ENCODE measurements around the gene TTLL6.
"Not testable (repeated sequence)": the region's sequence is repeated elsewhere in the genome, so short reads cannot be mapped to it uniquely, and the experiment has no call there.

The TTLL6 gene

DNA sequence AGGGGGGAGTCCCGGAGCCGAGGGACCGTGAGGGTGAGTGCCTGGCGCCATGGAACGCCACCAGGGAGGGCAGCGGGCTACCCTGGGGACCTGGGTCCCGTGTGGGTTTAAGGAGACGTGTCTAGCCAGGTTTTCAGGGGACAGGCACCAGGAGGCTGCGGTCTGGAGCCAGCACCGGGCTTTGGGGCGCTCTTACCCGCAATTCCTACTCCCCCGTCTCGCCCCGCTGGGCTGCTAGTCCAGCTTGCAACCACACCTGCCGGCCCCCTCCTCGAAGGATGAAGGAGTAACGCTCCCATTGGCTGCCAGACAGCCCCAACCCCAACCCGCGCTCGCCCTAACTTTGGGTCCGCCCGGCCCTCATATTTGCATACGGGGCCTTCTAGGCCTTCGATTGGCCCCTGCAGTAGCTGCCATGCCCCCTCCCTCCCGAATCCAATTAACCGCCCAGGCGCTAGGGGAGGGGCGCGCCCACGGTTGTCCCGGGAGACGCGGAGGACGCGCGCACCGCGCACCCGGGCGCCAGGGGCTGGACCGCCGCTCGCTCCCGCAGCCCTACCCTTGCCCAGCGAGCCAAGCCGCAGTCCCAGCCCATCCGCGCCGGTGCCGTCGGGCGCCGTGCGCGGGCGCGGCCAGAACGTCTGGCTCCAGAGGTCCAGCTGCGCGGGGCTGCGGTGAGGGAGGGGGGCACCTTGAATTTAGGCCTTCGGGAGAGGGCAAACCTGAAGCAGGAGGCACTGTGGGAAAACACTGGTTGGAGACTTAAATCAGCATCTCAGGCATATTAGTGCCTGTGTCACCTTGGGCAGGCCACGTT, at the start of gene TTLL6:
Gene TTLL6 (minus strand): TSS at position 456 of the 817 bp plus-strand sequence. CDS start 157 bp downstream, at position 299.
- DNase-seq = peak; percentile 61

DNA sequence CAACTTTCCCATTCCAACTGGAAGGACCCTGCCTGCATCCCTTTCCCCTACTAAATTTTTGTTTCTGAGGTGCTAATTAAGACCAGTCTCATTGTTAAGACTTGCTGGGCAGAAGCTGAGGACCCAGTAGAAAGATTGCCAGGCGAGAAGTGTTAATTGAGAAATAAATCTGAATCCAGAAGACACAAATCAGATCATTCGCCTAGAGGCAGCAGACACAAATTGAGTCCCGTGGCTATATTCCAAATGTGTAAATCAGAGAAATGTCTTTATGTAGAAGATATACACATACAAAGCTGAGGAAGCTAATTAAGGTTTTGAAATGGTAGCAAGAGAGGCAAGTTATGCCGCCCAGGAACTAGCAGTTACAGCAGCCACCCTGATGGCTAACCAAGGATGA, 43.4 kb upstream of the TTLL6 start:
- DNase-seq = no peak

DNA sequence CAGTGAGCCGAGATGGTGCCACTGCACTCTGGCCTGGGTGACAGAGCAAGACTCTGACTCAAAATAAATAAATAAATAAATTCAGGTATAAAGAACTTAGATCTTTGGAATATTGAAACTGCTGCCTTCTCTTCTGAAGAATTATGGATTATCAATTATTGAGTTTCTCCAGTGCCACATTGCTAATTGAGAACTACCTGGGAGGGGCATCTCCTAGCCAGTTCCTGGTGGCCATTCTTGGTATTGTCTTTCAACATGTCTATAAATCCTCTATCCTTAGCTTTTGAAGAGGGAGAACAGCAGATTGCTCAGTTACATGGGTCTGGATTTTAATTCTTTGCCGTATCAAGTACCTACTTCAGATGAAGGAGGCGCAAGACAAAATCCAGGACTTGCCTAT, 43.0 kb upstream of the TTLL6 start:
- no peak for DNase-seq

DNA sequence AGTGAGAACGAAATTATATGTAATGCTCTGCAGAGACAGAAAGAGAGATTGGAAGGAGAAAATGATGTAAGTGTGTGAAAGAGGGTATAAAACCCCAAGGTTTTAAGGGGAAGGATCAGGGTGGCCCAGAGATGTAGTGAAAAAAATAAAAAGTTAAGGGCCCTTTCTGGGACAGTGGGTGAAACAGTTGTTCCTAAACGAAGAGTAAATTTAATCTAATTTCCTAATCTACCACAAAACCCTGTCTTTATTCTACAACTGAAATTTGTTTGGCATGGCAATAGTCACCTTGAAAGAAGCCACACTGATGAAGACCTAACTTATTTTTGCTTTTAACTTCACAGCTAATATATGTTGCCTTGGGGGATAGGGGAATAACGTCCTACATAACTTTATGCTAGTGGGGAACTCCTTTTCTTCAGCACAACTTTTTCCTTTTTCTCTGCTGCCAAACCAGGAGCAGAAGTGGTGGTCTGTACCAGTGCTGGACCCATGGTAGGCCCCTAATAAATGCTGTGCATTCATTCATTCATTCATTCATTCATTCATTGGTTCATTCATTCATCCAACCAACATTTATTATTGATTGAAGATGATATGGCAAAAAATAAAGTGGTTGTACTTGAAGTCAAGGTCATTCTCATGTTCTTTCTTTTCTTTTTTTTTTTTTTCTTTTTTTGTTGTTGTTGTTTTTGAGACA, 39.2 kb upstream of the TTLL6 start:
- no peak for DNase-seq

DNA sequence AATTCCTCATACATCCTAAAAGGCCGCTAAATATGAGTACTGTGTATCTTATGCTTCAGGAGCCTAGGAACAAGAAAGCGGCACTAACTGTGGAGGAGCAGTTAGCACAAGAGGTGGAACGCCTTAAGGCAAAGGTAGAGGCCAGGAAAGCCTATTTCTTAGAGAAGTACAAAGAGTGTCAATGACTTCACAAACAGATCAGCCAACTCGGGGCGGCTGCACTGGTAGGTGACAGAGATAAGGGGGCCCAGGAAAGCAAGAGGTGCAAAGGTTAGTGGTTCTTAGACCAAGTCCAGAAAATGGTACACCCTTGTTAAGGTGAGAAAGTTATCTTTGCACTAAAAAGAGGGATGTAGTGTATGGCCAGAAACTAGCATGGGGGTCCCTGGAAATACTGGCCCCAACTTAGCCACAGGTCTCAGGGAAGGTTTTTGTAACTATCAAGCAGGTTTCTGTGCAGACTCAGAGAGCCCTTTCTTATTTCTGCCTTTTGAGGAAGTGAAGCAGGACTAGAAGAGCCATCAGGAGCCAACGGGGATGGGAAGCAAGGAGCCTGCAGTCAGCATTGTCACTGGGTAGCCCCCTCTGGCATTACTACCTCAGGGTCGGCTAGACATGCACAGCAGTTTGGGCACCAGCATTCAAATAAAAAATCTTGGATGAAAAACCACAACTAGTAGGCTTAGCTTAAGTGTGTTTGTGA, 37.9 kb upstream of the TTLL6 start:
- no peak for DNase-seq

DNA sequence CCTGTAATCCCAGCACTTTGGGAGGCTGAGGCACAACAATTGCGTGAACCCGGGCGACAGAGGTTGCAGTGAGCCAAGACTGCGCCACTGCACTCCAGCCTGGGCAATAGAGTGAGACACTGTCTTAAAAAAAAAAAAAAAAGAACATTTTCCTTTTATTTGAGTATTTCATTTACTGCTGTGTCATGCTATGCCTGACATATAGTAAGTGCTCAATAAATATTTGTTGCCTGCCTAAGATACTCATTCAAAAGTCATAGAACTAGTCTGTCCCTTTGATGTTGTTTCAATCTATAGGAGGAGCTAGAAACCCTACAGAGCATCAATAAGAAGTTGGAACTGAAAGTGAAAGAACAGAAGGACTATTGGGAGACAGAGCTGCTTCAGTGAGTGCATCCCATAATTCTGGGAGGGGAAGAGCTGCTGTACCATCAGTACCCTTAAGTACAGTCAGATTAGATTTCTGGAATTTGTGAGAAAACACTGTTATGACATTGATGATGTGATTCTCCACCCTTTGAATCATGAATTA, 33.8 kb upstream of the TTLL6 start:
- DNase-seq = no peak

DNA sequence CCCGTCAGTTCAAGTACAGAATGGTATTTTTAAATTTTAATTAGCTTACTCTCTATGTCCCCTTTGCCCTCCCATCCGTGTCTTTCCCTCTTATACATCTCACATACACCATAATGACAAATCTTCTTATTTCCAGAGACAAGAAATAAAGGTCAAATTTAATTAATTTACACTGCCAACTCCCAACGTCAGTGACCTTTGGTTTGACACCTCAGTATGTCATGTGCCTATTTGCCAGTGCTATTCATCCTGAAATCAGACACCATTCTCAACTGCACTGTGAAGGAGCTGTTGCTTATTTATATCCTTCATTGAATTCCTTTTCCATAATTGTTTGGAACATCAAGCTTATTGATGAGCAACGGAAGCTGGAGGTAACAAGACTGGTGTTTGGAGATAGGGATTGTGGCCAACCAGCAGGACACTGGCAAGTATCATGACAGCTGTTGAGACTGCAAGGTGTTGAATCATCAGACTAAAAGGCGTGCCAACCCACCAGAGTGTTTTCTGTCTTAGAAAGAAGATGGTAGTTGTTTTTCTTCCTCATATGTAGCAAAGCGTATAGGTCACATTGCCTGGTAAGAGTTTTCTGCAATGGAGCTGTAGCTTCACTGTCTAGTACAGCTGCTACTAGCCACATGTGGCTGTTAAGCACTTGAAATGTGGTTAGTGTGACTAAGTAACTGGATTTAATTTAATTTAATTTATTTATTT, 26.3 kb upstream of the TTLL6 start:
- no peak for DNase-seq

DNA sequence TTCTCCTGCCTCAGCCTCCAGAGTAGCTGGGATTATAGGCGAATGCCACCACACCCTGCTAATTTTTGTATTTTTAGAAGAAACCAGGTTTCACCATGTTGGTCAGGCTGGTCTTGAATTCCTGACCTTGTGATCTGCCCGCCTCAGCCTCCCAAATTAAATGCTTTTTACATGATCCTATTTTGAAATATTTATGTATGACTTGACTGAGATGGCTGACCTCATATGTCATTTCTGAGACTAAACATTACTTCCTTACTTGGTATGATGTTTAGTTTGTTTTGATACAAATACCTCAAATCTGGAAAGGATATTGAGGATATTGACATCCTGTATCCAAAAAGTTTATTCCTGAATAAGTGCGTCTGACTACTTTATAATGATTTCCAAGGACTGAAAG, 25.7 kb upstream of the TTLL6 start:
- DNase-seq = no peak

DNA sequence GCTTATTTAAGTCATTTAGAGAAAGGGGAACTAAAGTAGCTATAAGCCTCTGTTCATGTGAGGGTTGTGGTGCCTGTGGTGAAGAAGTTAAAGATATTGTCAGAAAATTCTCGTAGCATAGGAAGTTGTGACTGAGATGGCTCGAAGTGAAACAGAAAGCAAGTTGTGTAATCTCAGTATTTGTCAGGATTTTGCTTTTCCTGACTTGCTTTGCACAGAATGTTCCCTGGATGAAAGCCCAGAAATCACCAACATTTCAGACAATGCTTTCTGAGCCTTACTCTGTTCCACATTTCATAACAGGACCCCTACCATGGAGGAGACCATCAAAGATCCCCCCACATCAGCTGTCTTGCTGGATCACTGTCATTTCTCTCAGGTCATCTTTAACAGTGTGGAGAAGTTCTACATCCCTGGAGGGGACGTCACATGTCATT, 24.4 kb upstream of the TTLL6 start:
- no peak for DNase-seq

DNA sequence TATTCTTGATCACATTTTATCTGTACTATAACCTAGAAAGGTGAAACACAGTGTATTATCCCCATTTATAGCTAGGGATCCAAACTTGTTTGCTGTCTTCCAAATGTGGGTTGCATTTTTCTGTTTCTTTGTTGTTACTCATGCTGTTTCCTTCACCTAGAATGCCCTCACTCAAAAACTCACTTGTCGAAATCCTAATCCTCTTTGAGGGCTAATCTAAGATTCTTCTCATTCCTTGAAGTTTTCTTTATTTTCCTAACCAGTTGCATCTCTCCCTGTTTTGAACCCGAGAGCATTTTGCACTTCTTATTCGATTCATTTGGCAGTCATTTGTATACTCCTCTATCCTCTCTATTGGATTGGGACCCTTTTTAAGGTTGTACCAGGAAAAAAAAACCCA, 23.4 kb upstream of the TTLL6 start:
- no peak for DNase-seq

DNA sequence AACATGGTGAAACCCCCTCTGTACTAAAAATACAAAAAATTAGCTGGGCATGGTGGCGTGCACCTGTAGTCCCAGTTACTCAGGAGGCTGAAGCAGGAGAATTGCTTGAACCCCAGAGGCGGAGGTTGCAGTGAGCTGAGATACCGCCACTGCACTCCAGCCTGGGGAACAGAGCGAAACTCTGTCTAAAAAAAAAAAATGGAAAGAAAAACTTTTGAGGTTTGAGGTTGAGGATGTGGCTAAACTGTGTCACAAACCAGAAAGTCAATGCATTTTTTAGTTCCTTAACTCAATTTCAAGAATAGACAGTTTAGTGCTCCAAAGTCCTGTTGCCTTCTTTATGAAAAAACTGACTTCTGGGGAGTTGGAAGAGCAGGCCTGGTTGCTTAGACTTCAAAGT, 20.4 kb upstream of the TTLL6 start:
- DNase-seq = not testable (repeated sequence)

DNA sequence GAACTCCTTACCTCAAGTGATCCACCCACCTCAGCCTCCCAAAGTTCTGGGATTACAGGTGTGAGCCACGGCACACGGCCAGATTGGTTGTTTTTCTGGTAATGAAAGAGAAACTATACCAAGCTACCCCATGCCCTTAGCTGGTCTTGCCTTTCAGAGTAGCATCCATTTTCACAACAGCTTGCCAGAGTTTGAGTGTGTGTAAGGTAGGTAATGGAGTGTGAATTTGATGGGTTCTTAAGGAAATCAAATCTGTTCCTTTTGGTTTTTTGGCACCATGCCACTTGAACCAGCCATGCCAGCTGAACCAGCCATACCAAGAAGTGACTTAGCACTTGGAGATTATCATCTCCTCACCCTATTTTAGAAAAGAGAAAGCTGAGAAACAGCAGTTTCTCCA, 18.9 kb upstream of the TTLL6 start:
- no peak for DNase-seq

DNA sequence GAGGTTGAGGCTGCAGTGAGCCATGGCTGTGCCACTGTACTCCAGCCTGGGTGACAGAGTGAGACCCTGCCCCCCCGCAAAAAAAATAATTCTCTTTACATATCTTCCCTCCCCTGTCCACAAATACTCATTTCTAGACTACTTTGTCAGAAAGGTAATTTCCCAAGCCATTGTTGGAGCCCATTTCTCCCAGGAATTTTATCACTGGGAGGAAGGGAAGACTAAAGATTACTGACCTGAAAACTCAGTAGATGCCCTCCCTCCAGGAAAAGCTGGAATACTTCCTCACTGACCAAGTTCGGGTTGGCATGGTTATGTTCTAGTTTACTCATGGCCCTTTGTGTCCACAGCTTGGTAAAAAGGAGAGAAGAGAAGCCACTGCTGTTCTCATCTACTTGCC, 17.9 kb upstream of the TTLL6 start:
- DNase-seq = no peak

DNA sequence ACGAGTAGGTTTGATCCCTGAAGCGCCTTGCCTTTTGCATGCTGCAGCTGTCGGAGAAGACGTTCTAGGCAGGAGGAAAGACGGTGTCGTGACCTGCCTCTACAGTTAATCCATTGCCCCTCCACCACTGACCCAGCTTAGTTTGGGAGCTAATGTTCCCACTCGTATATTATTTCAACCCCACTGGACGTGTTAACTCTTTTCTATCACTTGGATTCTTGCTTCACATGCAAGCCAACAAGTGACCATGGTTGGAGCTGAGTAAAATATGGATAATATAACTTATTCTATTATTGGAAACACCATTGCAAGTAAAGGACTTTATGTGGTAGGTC, 14.5 kb upstream of the TTLL6 start:
- no peak for DNase-seq

DNA sequence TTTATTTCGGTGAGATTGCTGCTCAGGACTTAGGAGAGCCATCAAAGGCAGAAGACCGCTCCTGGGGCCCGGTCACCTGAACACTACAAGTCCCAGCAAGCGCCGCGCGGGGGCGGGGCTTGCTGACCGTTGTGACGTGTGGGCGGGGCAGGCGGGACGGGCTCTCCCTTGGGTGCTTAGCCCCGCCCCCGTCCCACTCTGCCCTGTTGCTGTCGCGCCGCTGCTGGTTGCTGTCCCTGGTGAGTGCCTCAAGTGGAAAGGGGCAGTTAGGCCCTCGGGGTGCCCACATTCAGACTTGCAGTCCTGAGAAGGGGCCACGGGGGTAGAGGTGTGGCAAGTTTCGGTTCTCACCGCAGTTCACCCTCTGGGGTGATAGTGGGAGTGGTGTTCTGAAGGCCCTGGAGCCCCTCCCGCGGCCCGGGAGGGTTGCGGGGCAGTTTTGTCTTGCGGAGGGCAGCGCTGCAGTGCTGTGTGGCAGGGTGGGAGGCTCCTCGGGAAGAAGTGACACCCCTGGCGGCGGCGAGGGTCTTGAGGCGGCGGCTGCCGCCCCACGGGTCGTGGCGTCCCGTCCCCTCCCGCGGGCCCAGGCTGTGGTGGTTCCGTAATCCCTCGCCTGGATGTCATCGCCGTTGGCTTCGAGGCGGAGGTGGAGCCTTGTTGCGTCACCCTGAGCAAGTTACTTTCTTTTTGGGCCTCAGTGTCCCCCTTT, 14.0 kb upstream of the TTLL6 start, which contains the start of gene CALCOCO2:
Gene CALCOCO2 (plus strand): TSS at position 196 of the 709 bp plus-strand sequence. CDS start 10,673 bp downstream, outside the sequence.
- DNase-seq = peak; percentile 59

DNA sequence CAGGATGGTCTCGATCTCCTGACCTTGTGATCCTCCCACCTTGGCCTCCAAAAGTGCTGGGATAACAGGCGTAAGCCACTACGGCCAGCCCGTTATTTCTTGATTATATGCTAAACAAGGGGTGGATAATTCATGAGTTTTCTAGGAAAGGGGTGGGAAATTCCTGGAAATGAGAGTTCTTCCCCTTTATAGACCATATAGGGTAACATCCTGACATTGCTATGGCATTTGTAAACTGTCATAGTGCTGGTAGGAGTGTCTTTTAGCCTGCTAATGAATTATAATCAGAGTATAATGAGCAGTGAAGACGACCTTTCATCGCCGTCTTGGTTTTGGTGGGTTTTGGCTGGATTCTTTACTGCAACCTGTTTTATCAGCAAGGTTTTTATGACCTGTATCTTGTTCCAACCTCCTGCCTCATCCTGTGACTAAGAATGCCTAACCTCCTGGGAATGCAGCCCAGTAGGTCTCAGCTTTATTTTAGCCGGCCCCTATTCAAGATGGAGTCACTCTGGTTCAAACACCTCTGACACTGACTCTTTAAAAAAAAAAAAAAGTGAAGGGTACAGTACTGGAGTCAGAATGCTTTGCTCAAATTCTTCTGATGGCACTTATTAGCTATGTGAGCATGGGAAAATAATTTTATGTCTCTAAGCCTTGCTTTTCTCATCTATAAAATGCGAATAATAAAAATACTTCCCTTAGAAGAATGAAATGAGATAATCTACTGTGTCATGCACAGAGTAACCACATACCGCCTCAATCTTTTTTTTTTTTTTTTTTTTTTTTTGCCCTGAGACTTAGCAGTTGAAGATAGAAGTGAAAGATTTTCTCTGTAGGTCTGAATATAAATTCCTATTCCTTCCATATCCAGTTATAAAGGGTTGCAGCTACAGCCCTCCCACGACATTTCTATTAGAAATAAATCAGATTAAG, 8.7 kb upstream of the TTLL6 start:
- DNase-seq = no peak

DNA sequence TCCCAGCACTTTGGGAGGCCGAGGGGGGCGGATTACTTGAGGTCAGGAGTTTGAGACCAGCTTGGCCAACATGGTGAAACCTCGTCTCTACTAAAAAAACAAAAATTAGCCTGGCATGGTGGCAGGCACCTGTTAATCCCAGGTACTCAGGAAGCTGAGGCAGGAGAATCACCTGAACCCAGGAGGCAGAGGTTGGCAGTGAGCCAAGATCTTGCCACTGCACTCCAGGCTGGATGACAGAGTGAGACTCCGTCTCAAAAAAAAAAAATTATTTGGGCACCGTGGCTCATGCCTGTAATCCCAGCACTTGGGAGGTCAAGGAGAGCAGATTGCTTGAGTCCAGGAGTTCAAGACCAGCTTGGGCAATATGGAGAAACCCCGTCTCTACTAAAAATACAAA, 3.9 kb upstream of the TTLL6 start:
- DNase-seq = not testable (repeated sequence)

DNA sequence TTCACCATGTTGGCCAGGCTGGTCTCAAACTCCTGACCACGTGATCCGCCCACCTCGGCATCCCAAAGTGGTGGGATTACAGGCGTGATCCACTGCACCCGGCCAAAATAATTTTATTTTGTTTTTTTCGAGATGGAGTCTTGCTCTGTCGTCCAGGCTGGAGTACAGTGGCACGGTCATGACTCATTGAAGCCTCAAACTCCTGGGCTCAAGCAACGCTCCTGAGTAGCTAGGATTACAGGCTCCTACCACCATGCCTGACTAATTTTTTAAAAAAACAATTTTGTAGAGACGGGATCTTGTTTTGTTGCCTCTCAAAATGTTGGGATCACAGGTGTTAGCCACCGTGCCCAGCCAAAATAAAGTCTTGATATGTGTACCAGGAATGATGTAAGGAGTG, 2.4 kb upstream of the TTLL6 start:
- DNase-seq = no peak

DNA sequence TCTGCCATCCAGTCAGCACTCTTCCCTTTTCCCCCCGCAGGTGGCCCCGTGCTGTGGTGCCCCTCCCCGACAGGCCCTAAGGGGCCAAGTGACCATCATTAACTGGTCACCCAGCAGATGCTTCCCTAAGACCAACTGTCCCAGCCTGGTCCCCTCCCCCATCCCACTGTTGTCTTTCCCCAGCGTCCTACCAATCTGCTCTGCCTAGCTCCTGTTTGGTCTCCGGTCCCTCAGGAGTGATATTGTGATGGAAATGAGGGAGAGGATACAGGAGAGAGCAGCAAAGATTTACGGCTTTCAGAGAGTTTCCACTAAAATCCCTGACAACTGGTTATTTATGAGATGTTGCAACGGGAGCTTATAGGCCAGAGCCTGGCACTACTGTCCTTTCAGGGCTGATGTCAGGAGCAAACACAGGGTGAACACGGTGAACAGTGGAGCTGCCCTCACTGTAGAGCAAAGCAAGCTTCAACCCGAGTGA, 1.4 kb upstream of the TTLL6 start:
- DNase-seq = no peak

DNA sequence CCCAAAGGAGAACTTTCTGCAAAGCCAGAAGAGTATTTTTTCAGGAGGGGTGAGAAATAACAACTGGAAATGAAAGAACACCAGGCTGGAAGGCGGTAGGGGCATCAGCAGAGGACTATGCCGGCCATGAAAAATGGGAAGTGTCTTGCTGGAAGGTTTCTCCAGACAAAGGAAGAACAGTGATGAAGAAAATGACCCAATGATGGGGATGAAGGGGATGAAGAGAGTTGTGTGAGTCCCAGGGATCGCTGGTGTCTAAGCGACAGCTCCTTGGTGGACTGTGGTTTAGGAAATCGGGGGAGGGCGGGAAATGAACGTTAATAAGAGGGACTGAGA, 623 bp downstream of the TTLL6 start:
- no peak for DNase-seq

DNA sequence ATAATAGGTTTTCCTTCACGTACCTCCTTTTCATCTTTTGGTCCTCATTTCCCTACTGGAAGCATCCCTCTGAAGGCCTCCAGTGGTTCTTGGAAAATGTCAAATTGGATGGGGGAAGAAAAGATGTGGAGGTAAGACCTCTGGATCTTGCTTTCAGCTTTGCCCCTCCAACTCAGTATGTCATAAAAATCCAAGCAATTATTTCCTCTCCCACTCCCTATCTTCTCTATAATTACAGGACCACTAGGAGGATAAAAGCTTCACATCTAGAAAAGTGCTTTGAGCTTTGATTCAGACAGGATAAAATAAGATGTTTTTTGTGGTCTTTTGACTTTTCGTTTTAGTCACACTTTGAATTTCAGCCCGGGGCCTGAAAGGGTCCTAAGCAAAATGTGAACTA, 1.7 kb downstream of the TTLL6 start:
- DNase-seq = no peak

Measured in NCI-H2029 treated with DMSO at 0.1 percent for 48 hours (cell line).